ENCODE results near the gene TUBGCP3. TPM values are rescaled to one million over a fixed set of nuclear protein-coding genes. Genes with fewer than 3 reads are reported as not detected.

The TUBGCP3 gene
- total RNA-seq, 1 experiment from 2014 or later = 51.1 TPM

DNA sequence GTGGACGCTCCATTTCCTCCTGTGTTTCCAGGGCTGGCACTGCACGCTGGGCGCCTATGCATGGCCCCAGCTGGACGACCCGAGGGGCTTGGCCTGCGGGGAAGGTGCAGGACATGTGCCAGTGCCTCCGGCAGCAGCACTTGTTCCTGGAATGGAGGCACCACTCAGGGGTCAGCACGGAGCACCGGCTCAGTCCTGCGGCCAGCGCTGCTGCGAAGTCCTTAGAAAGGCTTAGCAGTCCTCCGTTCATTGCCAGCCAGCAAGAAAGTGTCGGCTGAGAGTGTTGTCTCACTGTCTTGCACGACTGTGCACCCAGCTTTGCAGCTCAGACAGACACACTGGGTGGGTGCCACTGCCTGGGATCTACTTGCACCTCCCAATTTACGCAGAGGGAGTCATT, 36.1 kb upstream of the TUBGCP3 start:
- no peaks in the 10 kb centered on the region for H3K9me3 Mint-ChIP-seq (ENCODE audit: unreplicated experiment)
- intact Hi-C loops (cut with micrococcal nuclease; ENCODE audit: unreplicated experiment) = no loop called here
- POLR2A ChIA-PET = no interaction called here
- Histone ChIP-seq H3K9me3 (no peaks in the 10 kb centered on the region), H3K4me3 (ENCODE audit: low read depth, low read length) (no peak overlapping the region), H3K36me3 (ENCODE audit: control insufficient read depth, insufficient read depth, low read length) (no peaks in the 10 kb centered on the region), H3K27me3 (replicated peaks; ENCODE audit: control insufficient read depth, insufficient read depth, low read length) (no peaks in the 10 kb centered on the region), H3K4me1 (no peaks in the 10 kb centered on the region)
- peaks cover 2% of the 10 kb centered on the region for H3K27me3 Mint-ChIP-seq (ENCODE audit: insufficient read depth, unreplicated experiment)
- BruUV-seq (replicated peaks) = no TSS peak
- H3K27ac Mint-ChIP-seq (ENCODE audit: unreplicated experiment) = no peak overlapping the region
- DNase-seq = no peak
- H3K4me3 Mint-ChIP-seq (ENCODE audit: unreplicated experiment) = no peak overlapping the region
- H3K36me3 Mint-ChIP-seq (ENCODE audit: insufficient read depth, unreplicated experiment) = no peaks in the 10 kb centered on the region
- CTCF ChIA-PET = no interaction called here
- TF ChIP-seq, protein P1, sequence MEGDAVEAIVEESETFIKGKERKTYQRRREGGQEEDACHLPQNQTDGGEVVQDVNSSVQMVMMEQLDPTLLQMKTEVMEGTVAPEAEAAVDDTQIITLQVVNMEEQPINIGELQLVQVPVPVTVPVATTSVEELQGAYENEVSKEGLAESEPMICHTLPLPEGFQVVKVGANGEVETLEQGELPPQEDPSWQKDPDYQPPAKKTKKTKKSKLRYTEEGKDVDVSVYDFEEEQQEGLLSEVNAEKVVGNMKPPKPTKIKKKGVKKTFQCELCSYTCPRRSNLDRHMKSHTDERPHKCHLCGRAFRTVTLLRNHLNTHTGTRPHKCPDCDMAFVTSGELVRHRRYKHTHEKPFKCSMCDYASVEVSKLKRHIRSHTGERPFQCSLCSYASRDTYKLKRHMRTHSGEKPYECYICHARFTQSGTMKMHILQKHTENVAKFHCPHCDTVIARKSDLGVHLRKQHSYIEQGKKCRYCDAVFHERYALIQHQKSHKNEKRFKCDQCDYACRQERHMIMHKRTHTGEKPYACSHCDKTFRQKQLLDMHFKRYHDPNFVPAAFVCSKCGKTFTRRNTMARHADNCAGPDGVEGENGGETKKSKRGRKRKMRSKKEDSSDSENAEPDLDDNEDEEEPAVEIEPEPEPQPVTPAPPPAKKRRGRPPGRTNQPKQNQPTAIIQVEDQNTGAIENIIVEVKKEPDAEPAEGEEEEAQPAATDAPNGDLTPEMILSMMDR (IDR thresholded peaks at IDR 0.05; ENCODE audit: insufficient read depth in 1 of 2, low read depth in 1 of 2, low read length in 1 of 2, severe bottlenecking in 1 of 2, unreplicated experiment in 1 of 2) = no peak
- peaks cover 6% of the 10 kb centered on the region for H3K4me1 Mint-ChIP-seq (ENCODE audit: low read depth, unreplicated experiment)

DNA sequence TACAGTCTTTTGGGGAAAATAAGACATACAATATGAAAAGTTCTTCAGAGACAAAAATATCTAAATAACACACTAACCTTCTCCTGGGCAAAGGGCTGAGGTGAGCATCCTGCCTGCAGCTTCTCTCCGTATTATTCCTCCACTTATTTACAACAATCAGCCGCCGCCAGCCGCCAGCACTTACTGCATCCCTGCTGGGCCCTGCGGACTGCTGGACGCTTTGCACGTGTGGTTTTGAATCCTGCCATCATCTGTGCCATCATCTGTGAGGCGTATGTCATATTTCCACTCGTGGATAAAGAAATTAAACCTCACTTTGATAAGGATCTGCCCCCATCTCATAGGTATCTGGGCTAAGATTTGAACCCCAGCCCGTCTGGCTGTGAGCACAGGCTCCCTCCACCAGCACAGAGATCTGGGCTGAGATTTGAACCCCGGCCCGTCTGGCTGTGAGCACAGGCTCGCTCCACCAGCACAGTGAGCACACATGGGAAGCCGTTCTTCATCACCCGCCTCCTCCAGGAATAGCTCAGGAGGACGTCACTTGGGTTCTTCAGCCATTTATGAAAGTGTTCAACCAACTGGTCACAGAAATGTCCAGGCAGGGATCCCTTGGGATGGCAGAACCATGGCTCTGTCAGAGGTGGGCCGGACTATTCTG, 35.2 kb upstream of the TUBGCP3 start:
- peaks cover 6% of the 10 kb centered on the region for H3K4me1 Mint-ChIP-seq (ENCODE audit: low read depth, unreplicated experiment)
- no peak overlapping the region for H3K4me3 ChIP-seq (ENCODE audit: low read depth, low read length)
- TF ChIP-seq, protein P1 (IDR thresholded peaks at IDR 0.05; ENCODE audit: insufficient read depth in 1 of 2, low read depth in 1 of 2, low read length in 1 of 2, severe bottlenecking in 1 of 2, unreplicated experiment in 1 of 2) = no peak
- no peak overlapping the region for H3K27ac Mint-ChIP-seq (ENCODE audit: unreplicated experiment)
- no peaks in the 10 kb centered on the region for H3K27me3 ChIP-seq (replicated peaks; ENCODE audit: control insufficient read depth, insufficient read depth, low read length)
- H3K36me3 ChIP-seq (ENCODE audit: control insufficient read depth, insufficient read depth, low read length) = no peaks in the 10 kb centered on the region
- DNase-seq = no peak
- no peaks in the 10 kb centered on the region for H3K4me1 ChIP-seq
- CTCF ChIA-PET = no interaction called here
- no peak overlapping the region for H3K4me3 Mint-ChIP-seq (ENCODE audit: unreplicated experiment)
- no peaks in the 10 kb centered on the region for H3K36me3 Mint-ChIP-seq (ENCODE audit: insufficient read depth, unreplicated experiment)
- intact Hi-C loops (cut with micrococcal nuclease; ENCODE audit: unreplicated experiment) = no loop called here
- POLR2A ChIA-PET = no interaction called here
- no TSS peak for BruUV-seq (replicated peaks)
- no peaks in the 10 kb centered on the region for H3K9me3 ChIP-seq
- H3K9me3 Mint-ChIP-seq (ENCODE audit: unreplicated experiment) = no peaks in the 10 kb centered on the region
- no peaks in the 10 kb centered on the region for H3K27me3 Mint-ChIP-seq (ENCODE audit: insufficient read depth, unreplicated experiment)

DNA sequence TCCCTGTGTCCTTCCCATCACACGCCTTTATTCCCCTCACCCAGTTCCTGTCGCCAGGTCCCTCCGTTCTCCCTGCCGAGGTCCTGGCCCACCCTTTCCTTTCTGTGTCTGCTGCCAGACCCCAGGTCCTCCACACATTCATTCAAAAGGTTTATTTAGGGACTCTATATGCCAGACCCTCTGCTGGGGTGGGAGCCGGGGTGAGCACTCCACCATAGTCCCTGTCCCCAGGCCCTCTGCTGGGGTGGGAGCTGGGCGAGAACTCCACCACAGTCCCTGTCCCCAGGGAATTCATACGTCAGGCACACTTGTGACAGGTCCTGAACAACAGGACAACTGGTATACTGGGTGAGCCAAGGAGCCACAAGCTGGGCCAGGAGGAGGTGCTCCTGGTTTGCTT, 34.4 kb upstream of the TUBGCP3 start:
- no peak for DNase-seq
- no peaks in the 10 kb centered on the region for H3K36me3 ChIP-seq (ENCODE audit: control insufficient read depth, insufficient read depth, low read length)
- TF ChIP-seq, protein P1 (IDR thresholded peaks at IDR 0.05; ENCODE audit: insufficient read depth in 1 of 2, low read depth in 1 of 2, low read length in 1 of 2, severe bottlenecking in 1 of 2, unreplicated experiment in 1 of 2) = no peak
- H3K4me3 ChIP-seq (ENCODE audit: low read depth, low read length) = no peak overlapping the region
- peaks cover 4% of the 10 kb centered on the region; the same call in 1 of the 2 replicates for H3K4me1 ChIP-seq
- Mint-ChIP-seq H3K4me3 (ENCODE audit: unreplicated experiment) (no peak overlapping the region), H3K27ac (ENCODE audit: unreplicated experiment) (no peak overlapping the region), H3K4me1 (ENCODE audit: low read depth, unreplicated experiment) (peaks cover 6% of the 10 kb centered on the region), H3K27me3 (ENCODE audit: insufficient read depth, unreplicated experiment) (no peaks in the 10 kb centered on the region), H3K36me3 (ENCODE audit: insufficient read depth, unreplicated experiment) (no peaks in the 10 kb centered on the region), H3K9me3 (ENCODE audit: unreplicated experiment) (no peaks in the 10 kb centered on the region)
- no TSS peak for BruUV-seq (replicated peaks)
- H3K9me3 ChIP-seq = no peaks in the 10 kb centered on the region
- CTCF ChIA-PET = no interaction called here
- POLR2A ChIA-PET = no interaction called here
- H3K27me3 ChIP-seq (replicated peaks; ENCODE audit: control insufficient read depth, insufficient read depth, low read length) = no peaks in the 10 kb centered on the region
- intact Hi-C loops (cut with micrococcal nuclease; ENCODE audit: unreplicated experiment) = no loop called here

Data from Caco-2 (cell line).